ENCODE data around the gene PIK3AP1.
"Not testable (repeated sequence)": the region's sequence is repeated elsewhere in the genome, so short reads cannot be mapped to it uniquely, and the experiment has no call there.

The PIK3AP1 gene

GRCh38 chr10:96548589-96548988 is 171.7 kb downstream of the PIK3AP1 start:
- no peaks in the 10 kb centered on the region for H3K27me3 ChIP-seq (ENCODE audit: control insufficient read depth, insufficient read depth, low read length)
- no peak overlapping the region for H3K9ac ChIP-seq (ENCODE audit: low read depth, low read length)
- H3K9me3 ChIP-seq (ENCODE audit: control insufficient read depth, insufficient read depth, low read length): no peaks in the 10 kb centered on the region
- no peaks in the 10 kb centered on the region for H3K36me3 ChIP-seq (ENCODE audit: control insufficient read depth, insufficient read depth, low read length)
- no peak overlapping the region for H3K4me3 ChIP-seq (ENCODE audit: low read depth, low read length)
- no peaks in the 10 kb centered on the region for H3K4me1 ChIP-seq (ENCODE audit: control insufficient read depth, insufficient read depth, low read length)

- not testable (repeated sequence) for H3K9me3 ChIP-seq (ENCODE audit: control insufficient read depth, insufficient read depth, low read length); H3K36me3 ChIP-seq (ENCODE audit: control insufficient read depth, insufficient read depth, low read length); H3K4me1 ChIP-seq (ENCODE audit: control insufficient read depth, insufficient read depth, low read length); H3K4me3 ChIP-seq (ENCODE audit: low read depth, low read length); H3K9ac ChIP-seq (ENCODE audit: low read depth, low read length); H3K27me3 ChIP-seq (ENCODE audit: control insufficient read depth, insufficient read depth, low read length)
Measured at GRCh38 chr10:96545558-96545957, 174.8 kb downstream of the PIK3AP1 start.
